ENCODE data around the gene PPP1R13B.

Gene PPP1R13B

DNA sequence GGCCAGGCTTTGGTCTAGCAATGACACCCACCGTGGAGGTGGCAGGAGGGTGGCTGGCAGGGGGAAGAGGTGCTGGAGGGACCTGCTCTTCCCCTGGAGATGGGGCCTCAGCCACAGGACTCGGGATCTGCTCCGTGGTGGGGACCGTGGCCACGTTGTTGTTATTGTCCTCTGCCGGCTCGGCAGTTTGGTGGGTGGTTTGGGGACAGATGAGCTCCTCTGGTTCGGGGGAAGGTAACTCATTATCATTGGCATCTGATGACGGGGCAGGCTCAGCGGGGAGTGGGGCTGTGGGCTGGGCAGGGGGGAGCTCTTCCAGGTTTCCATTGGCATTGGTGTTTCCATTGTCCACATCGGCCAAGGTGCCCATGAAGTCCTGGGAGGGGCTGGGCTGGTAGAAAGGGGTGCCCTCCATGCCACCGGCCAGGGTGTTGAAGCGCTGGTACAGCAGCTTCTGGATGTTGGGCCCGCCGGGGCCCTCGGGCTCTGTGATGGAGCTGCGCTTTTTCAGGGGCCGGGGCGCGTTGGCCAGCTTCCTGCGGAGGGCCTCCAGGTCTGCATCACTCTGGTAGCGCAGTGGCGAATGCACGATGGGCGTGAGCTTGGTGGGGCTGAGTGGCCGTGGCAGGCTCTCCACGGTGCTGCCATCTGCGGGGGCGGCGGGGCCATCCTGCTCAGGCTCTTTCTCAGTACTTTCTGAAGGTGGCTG lies 107.4 kb downstream of the PPP1R13B start:
- no peak for DNase-seq

DNA sequence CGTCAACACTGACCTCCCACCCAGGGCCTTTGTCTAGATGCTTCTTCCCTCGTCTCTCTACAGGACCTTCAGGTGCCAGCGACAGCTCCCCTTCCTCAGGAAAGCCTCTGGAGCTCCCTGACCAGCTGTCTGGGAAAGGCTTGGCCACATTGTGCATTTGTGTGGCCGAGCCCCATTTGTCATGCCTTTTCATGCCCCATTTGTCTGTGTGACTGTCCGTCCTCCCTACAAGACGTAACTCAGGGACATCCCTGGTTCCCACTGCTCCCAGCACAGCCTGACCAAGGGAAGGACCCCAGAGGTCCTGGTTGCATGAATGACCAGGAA lies 107.9 kb downstream of the PPP1R13B start:
- DNase-seq = no peak

- DNase-seq = no peak
Observed at GRCh38 chr14:103738701-103739451, 108.5 kb downstream of the PPP1R13B start.

- no peak for DNase-seq
Observed at GRCh38 chr14:103738166-103738565, 109.2 kb downstream of the PPP1R13B start.

GRCh38 chr14:103737432-103738045 lies 109.8 kb downstream of the PPP1R13B start:
- no peak for DNase-seq

DNA sequence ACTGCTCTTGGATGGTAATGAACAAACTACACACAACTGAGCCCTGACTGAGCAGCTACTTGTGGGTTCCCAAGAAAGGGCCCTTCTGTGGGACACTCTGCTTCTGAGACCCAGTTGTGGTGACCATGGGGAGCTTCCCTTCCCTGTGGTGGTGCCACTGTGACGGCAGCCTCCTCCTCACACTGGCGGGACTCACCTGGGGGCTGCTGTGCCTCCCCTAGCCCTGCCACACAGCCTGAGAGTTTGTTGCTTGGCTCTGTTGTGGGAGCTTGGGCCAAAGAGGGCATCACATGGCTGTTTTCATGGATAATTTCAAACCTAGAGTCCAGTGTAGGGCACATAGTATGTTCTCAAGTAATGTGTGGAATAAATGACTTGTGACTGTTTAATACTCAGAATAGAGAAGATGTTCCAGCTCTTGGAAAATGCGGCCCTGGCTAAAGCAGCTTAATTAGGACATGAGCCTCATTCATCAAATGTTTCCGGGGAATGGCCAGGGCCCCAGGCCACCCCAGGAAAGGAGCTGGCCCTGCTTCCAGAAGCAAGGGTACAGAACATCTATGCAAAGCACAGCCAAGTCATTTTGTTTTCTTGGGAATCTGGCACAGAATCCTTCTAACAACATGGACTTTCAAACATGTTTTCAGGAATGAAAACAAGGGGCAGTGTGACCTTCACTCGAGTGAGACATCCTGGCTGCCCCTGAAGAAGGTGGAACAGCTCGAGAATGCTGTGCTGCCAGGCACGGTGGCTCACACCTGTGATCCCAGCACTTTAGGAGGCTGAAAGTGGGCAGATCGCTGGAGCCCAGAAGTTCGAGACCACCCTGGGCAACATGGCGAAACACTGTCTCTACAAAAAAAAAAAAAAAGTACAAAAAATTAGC lies 110.6 kb downstream of the PPP1R13B start:
- no peak for DNase-seq

DNA sequence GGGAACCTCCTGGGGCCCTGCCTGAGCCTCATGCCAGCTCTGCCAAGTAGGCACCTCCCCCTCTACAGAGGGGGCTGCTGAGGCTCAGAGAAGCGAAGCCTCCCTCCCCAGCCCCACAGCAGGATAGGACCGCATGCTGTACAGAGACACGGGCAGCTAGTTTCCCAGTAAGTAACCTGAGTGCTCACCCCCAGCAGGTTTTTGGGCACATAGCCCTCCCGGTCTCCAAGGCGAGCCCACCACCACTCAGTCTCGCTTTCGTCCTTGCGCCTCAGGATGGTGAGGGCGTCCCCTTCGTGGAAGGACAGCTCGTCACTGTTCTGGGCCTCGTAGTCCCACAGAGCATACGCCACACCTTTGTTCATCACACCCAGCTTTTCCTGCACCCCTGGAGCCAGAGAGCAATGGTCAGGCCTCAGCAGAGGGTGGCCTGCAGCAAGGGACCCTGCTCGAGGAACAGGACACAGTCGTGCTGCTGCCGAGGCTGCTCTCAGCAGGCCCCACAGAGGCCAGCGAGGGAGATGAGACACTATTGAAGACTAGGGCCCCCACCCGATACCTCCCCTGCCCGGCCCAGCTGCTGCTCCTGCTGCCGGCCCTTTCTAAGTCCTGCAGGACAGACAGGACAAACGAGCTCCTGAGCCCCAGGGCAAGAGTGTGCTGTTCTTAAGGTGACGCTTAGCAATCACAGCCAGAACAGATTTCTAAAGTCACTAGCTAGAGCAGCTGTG lies 111.4 kb downstream of the PPP1R13B start:
- no peak for DNase-seq

- DNase-seq = no peak
Observed at GRCh38 chr14:103735439-103735814, 111.9 kb downstream of the PPP1R13B start.

DNA sequence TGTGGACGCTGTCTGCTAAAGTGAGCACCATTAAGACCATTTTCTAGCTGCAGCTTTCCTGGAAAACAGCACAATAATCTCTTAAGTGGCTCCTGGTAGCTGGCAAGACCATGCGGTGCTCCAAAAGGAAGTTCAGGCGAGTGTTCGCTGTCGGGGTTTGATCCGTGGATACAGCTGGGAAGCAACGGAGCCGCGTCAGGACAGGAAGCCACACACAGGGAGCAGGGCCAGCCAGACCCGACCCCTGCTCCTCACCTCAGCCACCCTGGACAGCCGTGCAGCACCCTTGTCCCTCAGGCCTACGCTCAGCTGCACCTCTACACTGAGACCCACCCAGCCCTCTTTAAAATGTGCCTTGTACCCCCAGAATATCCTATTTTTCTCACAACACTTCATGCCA lies 112.4 kb downstream of the PPP1R13B start:
- DNase-seq = no peak

DNA sequence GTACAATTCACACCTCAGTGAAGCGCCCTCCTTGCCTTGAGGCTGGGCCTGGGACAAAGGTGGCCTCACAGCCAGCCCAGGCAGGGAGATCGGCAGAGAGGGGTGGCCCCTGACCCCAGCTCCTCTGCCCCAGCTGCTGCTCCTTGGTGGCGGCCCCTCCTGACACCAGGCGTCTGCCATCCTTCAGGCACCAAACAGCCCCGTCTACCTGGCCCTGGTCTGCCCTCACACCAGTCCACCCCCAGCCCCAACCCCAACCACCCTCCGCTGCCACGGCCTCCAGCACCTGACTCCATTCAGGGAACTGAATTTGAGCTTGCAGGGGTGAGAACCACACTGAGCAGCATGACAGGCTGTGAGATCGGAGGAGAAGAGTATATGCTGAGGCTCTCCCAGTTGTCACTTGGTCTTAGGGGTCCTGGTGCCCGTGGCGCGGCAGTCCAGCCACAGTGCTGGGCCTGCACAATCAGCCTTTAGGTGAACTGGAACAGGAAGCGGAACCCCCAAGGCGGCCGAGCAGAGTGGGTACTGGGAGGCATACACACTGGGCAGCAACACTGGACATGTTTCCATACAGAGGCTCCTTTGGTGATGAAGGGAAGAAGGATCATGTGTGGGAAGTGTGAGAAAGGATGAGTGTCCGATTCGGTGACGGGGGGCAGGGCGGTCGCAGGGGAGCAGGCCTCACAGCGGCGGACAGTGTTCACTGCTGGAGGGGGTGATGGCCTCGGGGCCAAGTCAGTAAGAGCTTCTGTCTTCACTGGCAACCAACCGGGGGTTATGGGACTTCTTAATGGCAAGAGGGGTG lies 113.1 kb downstream of the PPP1R13B start:
- no peak for DNase-seq

DNA sequence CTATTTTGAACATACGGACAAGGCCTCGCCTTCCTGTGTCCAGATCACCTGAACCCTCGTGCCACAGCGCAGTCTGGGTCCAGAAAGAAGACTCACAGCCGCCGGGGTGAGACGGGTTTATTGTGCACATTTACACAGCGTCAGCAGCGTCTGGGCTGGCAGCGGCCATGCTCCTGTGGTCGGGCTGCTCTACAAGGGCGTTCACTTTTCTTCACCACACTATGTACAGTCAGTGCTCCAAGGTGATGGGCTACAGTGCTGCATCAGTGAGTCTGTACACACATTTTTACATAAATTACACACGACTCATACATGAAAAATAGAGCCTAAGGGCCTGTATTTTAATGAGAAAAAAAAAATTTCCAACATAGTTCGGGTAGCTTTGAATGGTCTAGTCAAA lies 113.7 kb downstream of the PPP1R13B start:
- no peak for DNase-seq

GRCh38 chr14:103732868-103733620 lies 114.3 kb downstream of the PPP1R13B start:
- DNase-seq = no peak

DNA sequence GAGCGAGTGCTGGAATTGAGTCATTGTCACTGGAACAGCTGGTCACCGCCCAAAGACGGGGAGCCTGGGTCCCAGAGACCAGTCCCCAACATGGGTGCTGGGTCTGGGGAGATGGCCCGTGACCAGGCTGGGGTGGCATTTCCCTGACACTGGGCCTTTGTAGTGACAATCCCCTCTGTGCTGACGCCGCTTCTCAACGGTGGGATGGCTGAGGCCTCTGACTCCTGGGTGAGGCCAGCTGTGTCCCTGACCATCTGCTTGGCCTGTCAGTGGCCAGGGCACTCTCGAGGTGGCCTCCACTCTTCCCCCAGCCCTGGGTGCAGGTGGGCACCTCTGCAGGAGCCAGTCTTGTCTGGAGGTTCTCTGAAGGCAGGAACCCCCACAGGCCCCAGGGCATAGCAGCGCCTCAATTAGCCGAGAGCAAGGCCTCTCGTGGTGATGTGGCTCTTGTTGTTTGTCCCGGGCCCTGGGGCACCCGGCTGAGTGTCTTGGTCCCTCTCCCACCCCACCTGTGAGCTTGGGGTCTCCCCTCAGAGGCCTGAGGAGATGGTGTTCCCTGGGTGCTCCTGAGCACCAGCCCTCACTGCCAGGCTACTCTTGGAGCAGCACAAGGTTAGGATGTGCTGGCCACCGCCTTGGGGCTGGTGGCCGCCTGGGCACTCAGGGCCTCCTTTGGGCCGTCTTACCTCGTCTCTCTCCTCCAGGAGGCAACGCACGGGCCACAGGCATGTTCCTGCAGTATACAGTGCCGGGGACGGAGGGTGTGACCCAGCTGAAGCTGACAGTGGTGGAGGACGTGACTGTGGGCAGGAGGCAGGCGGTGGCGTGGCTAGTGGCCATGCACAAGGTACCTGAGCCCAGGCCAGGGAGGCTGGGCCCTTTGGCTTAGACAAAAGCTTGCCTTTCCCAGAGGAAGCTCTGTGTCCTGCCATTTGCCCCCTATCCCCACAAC lies 115.2 kb downstream of the PPP1R13B start:
- DNase-seq = no peak

- no peak for DNase-seq
Observed at GRCh38 chr14:103731481-103731880, 115.9 kb downstream of the PPP1R13B start.

DNA sequence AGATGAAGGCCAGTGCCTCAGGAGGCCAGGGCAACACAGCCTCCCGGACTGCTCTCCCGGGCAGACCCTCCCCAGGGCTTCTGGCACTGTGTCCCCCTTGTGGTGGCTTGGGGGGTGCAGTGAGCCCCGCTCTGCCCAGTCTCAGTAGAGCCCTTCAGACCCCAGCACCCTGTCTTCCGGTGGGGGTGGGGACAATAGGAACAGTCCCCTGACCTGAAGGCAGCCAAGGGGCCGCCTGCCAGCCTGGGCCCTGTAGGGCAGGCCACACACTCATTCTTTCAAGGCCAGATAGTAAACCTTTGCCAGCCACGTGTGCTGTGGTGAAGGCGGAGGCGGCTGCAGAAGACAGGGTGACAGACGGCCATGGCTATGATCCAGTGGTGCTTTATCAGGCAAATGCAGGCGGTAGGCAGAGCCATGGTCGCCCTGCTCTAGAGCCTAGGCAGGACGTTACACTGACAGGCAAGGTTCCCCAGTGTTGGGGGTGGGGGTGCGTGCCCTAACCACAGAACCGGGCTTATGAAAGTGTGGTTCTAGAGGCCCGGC lies 116.8 kb downstream of the PPP1R13B start:
- no peak for DNase-seq

DNA sequence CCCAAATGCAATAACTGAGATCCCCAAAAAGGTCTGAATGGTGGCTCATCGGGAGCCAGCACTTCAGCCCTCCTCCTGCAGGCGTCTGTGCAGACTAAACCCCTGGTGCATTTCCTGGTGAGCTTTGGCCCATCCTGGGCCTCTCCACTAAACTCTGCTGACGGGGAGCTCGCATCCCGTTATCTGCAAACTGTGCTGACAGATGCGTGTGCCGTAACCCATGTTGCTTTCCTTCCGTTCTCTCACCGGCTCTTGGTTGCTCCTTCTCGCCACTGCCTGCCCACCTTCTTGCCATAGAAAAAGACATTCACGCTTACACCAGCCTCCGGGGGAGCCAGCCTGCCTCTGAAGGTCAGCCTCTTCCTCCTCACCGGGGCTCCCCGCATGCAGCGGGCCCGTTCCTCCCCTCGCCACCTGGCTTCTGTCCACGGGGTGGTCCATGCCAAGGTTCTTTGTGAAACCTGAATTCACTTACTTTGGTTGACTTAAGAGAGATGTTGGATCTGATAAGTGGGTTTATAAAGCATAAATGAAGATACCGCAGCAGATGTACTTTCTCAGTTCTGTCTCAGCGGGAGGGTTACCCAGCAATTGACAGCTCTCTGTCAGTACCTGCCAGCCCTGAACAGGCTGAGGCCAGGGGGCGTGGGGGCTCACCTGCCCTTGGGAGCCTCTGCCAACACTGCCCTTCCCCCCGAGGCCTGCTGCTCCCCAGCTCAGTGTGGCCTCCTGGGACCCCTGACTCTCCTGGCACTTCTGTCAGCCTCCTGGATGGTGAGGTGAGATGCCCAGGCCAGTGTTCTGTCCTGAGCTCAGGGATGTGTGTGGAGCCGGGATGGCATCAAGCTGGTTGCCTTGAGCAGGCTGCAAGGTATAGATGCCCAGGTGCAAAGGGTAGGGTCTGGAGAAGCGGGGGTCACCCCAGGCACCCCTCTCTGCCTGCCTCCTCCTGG lies 117.6 kb downstream of the PPP1R13B start:
- no peak for DNase-seq

DNA sequence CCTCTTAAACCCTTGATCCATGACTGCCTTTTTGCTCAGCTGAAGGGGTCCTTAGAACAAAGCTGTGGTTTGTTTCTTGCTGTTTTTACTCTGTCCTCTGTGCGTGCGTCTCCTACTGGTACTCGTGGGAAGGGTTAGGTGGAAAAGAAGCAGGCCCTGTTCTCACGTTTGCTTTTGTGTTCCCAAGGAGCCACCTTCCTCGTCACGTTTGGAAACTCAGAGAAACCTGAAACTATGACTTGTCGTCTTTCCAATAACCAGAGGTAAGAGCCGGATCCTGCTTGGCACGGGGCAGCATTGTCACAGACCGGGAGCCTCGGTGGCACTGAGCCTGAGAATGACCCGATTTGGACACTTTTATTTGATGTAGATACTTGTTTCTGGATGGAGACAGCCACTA lies 118.7 kb downstream of the PPP1R13B start:
- DNase-seq = no peak

- DNase-seq = no peak
Observed at GRCh38 chr14:103728141-103728540, 119.2 kb downstream of the PPP1R13B start.

All from amniotic stem cell (primary cell).